K562 (cell line): ENCODE measurements around the gene LAMTOR4. TPM values are rescaled to one million over a fixed set of nuclear protein-coding genes. Genes with fewer than 3 reads are reported as not detected.

Experiments
- ARID3B ChIP-seq: fragments of 250-450 bp; sonication (Bioruptor Pico); IDR thresholded peaks from 2 replicates; pipeline ENCODE4 v1.4.0; 2020; ENCODE audit warnings: borderline replicate concordance
- CREB1 ChIP-seq, 2 experiments: sonication (generic) in 1 of 2; formaldehyde crosslinking in 1 of 2; IDR thresholded peaks; 2 replicates each; pipeline versions ENCODE4 v1.6.1 to v1.8.0; 2012 to 2022; ENCODE audit warnings: inconsistent platforms in 1 of 2, mild to moderate bottlenecking in 1 of 2, missing genetic modification reagents in 1 of 2, moderate library complexity in 1 of 2
- KAT8 ChIP-seq: fragments of 450-650 bp; IDR thresholded peaks from 2 replicates; pipeline ENCODE4 v1.6.1; 2016; ENCODE audit warnings: low read depth, mild to moderate bottlenecking
- MCM3 ChIP-seq: fragments of 450-650 bp; IDR thresholded peaks from 2 replicates; pipeline ENCODE4 v1.6.1; 2016
- NR1H2 ChIP-seq: sonication (generic); formaldehyde crosslinking; IDR thresholded peaks from 2 replicates; pipeline ENCODE4 v1.4.0; 2020; ENCODE audit warnings: mild to moderate bottlenecking, missing genetic modification reagents
- POLR3A ChIP-seq: IDR thresholded peaks from 2 replicates; pipeline ENCODE4 v1.6.1; 2011; ENCODE audit warnings: borderline replicate concordance, mild to moderate bottlenecking, moderate library complexity; ENCODE audit not compliant: insufficient read length, insufficient read depth; ENCODE audit errors: extremely low read depth
- TRIM25 ChIP-seq: fragments of 450-650 bp; IDR thresholded peaks from 2 replicates; pipeline ENCODE4 v1.7.0; 2016; ENCODE audit warnings: borderline replicate concordance
- ZBTB1 ChIP-seq: sonication (generic); formaldehyde crosslinking; IDR thresholded peaks from 2 replicates; pipeline ENCODE4 v1.8.1; 2023; ENCODE audit warnings: missing genetic modification reagents, low read depth, mild to moderate bottlenecking, borderline replicate concordance
- ZBTB33 ChIP-seq: sonication (generic); formaldehyde crosslinking; IDR thresholded peaks from 2 replicates; pipeline ENCODE4 v1.8.1; 2023; ENCODE audit warnings: mild to moderate bottlenecking, missing genetic modification reagents
- ZBTB40 ChIP-seq, 2 experiments: fragments of 450-650 bp in 1 of 2; sonication (generic) in 1 of 2; formaldehyde crosslinking in 1 of 2; IDR thresholded peaks; 2 replicates each; pipeline versions ENCODE4 v1.7.1 to v1.9.0; 2016 to 2022; ENCODE audit warnings: inconsistent platforms in 1 of 2, mild to moderate bottlenecking in 1 of 2, missing genetic modification reagents in 1 of 2
- ZFPM2 ChIP-seq: fragments of 250-450 bp; sonication (Bioruptor Pico); IDR thresholded peaks from 2 replicates; pipeline ENCODE4 v1.5.1; 2022; ENCODE audit warnings: mild to moderate bottlenecking
- polyA plus RNA-seq, 8 experiments: library from polyadenylated mRNA; depleted of rRNA in 4 of 8; stranded (reverse) in 5 of 8; unstranded in 3 of 8; fragments of >200 nt; fragmentation: Nextera tagmentation in 2 of 8; fragmentation: Illumina TruSeq in 1 of 8; extraction: Ambion mirVana in 2 of 8; extraction: Trizol in 1 of 8; gene quantifications; 2 replicates each; pipeline versions ENCODE4 v1.2.1 to v1.2.3, GENCODE V29; 2011 to 2014; ENCODE audit warnings: inconsistent platforms in 1 of 8, missing spikeins in 1 of 8
- total RNA-seq, 7 experiments: library from RNA; depleted of rRNA in 6 of 7; stranded (reverse); fragments of >200 nt in 6 of 7; fragmentation: Illumina TruSeq in 2 of 7; extraction: Trizol in 2 of 7; gene quantifications; 2 replicates each; pipeline versions ENCODE4 v1.2.1 to v1.2.3, GENCODE V29; 2011 to 2021; ENCODE audit warnings: low replicate concordance in 1 of 7

LAMTOR4 gene
- total and polyA plus RNA-seq, 9 of the 15 experiments (the other 6 are each of a cell fraction or from before 2014, with no cell fraction given), result 79.6 to 314 (median 195) TPM

- TF ChIP-seq ARID3B (CRISPR knock-in tag) (no peak), POLR3A (no peak), MCM3 (no peak), CREB1 (IDR thresholded peaks at IDR 0.05) (no peak), CREB1 (CRISPR knock-in tag; IDR thresholded peaks at IDR 0.05) (no peak), ZBTB1 (CRISPR knock-in tag) (0 out of 2 replicates have a peak, but pooled peaks have one; percentile 46), ZFPM2 (no peak), ZBTB33 (peak; percentile 33; the same call in 1 of the 2 replicates), TRIM25 (no peak), NR1H2 (0 out of 2 replicates have a peak, but pooled peaks have one; percentile 55), ZBTB40 (IDR thresholded peaks at IDR 0.05) (no peak), ZBTB40 (CRISPR knock-in tag; IDR thresholded peaks at IDR 0.05) (no peak), KAT8 (no peak)
These were observed 20.7 kb upstream of the LAMTOR4 start (continued) for GRCh38 chr7:100127866-100128636.
